ENCODE data around the gene MYO3B.

Gene MYO3B

GRCh38 chr2:170301626-170302025 is 123.7 kb downstream of the MYO3B start:
- no peak for DNase-seq
- TF ChIP-seq CTCF (IDR thresholded peaks at IDR 0.05; ENCODE audit: low read depth, low read length) = no peak

GRCh38 chr2:170305711-170306110 is 127.8 kb downstream of the MYO3B start:
- H3K4me1 ChIP-seq = no peaks in the 10 kb centered on the region
- H3K27me3 ChIP-seq = no peaks in the 10 kb centered on the region
- no peaks in the 10 kb centered on the region for H3K36me3 ChIP-seq
- TF ChIP-seq CTCF (IDR thresholded peaks at IDR 0.05; ENCODE audit: low read depth, low read length) = no peak
- no peak for DNase-seq
- no peak overlapping the region for H3K4me3 ChIP-seq (ENCODE audit: low read depth, low read length)
- no peaks in the 10 kb centered on the region for H3K9me3 ChIP-seq

More at GRCh38 chr2:170301626-170302025, 123.7 kb downstream of the MYO3B start:
- no peaks in the 10 kb centered on the region for H3K36me3 ChIP-seq
- H3K4me3 ChIP-seq (ENCODE audit: low read depth, low read length) = no peak overlapping the region
- no peaks in the 10 kb centered on the region for H3K9me3 ChIP-seq
- no peaks in the 10 kb centered on the region for H3K4me1 ChIP-seq
- no peaks in the 10 kb centered on the region for H3K27me3 ChIP-seq

- DNase-seq = no peak
- Histone ChIP-seq H3K36me3 (no peaks in the 10 kb centered on the region), H3K27me3 (no peaks in the 10 kb centered on the region), H3K9me3 (no peaks in the 10 kb centered on the region), H3K4me1 (no peaks in the 10 kb centered on the region), H3K4me3 (ENCODE audit: low read depth, low read length) (no peak overlapping the region)
- TF ChIP-seq CTCF (IDR thresholded peaks at IDR 0.05; ENCODE audit: low read depth, low read length) = no peak
These were observed 128.4 kb downstream of the MYO3B start for GRCh38 chr2:170306293-170306873.

GRCh38 chr2:170307052-170307451 is 129.1 kb downstream of the MYO3B start:
- no peaks in the 10 kb centered on the region for H3K36me3 ChIP-seq
- H3K4me1 ChIP-seq = no peaks in the 10 kb centered on the region
- no peak overlapping the region for H3K4me3 ChIP-seq (ENCODE audit: low read depth, low read length)
- no peak for TF ChIP-seq CTCF (IDR thresholded peaks at IDR 0.05; ENCODE audit: low read depth, low read length)
- no peak for DNase-seq
- no peaks in the 10 kb centered on the region for H3K27me3 ChIP-seq
- no peaks in the 10 kb centered on the region for H3K9me3 ChIP-seq

- no peak for TF ChIP-seq CTCF (IDR thresholded peaks at IDR 0.05; ENCODE audit: low read depth, low read length)
These were observed 129.8 kb downstream of the MYO3B start for GRCh38 chr2:170307555-170308351.

More at GRCh38 chr2:170307555-170308351, 129.8 kb downstream of the MYO3B start:
- H3K9me3 ChIP-seq = no peaks in the 10 kb centered on the region
- no peak for DNase-seq
- no peaks in the 10 kb centered on the region for H3K36me3 ChIP-seq
- H3K27me3 ChIP-seq = no peaks in the 10 kb centered on the region
- H3K4me3 ChIP-seq (ENCODE audit: low read depth, low read length) = no peak overlapping the region
- peaks cover 4% of the 10 kb centered on the region; the same call in 1 of the 2 replicates for H3K4me1 ChIP-seq
